GM12864 (cell line): ENCODE results near the gene AMZ1.

Experiments used
- DNase-seq: peaks from one replicate; pipeline ENCODE4 v3.0.0-alpha.2; 2011; ENCODE audit warnings: low read depth
- H3K4me3 ChIP-seq: 2 replicates; pipeline ENCODE4 v1.5.1; 2011; ENCODE audit warnings: mild to moderate bottlenecking, low read depth, low read length, control low read depth
- TF ChIP-seq, protein P1 (sequence below): IDR thresholded peaks from 2 replicates; pipeline ENCODE4 v1.5.1; 2011; ENCODE audit warnings: low read depth, mild to moderate bottlenecking, moderate library complexity, low read length, control low read depth, inconsistent platforms; ENCODE audit errors: missing control alignments

AMZ1 gene

DNA sequence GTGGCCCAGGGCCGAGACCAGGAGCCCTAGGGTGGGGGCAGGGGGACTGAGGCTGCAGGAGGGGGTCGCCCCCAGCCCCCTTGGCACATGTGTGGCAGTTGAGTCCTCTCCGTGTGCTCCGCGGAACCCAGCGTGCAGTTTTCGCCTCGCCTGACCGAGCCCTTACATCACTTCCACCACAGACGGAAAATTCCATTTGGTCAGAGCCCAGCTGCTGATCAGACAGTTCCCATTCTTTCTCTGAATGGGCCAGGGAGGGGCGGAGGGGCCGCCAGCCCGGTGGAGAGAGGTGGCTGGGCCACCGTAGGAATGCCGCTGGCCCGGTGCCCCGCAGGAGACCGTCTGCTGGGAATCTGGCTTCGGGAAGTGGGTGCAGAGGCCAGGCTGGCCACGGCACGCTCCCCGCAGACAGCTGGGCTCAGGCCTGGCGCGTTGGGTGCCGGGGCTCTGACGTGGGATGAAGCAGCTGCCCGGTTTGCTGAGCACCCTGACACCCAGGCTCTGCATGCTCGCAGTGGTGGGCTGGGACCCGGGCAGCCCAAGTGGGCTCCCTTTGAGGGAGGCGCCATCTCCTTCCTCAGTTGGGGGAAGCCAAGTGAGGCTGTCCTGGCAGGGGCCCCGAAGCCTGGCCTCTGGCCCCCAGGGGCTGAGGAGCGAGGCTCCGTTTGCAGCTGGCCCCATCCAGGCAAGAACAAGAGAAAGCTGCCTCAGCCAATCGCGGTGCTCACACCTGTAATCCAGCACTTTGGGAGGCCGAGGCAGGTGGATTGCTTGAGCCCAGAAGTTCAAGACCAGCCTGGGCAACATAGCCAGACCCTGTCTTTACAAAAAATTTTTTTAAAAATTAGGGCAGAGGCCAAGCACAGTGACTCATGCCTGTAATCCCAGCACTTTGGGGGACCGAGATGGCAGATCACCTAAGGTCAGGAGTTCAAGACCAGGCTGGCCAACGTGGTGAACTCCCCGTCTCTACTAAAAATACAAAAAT is 46.3 kb upstream of the AMZ1 start:
- TF ChIP-seq, protein P1, sequence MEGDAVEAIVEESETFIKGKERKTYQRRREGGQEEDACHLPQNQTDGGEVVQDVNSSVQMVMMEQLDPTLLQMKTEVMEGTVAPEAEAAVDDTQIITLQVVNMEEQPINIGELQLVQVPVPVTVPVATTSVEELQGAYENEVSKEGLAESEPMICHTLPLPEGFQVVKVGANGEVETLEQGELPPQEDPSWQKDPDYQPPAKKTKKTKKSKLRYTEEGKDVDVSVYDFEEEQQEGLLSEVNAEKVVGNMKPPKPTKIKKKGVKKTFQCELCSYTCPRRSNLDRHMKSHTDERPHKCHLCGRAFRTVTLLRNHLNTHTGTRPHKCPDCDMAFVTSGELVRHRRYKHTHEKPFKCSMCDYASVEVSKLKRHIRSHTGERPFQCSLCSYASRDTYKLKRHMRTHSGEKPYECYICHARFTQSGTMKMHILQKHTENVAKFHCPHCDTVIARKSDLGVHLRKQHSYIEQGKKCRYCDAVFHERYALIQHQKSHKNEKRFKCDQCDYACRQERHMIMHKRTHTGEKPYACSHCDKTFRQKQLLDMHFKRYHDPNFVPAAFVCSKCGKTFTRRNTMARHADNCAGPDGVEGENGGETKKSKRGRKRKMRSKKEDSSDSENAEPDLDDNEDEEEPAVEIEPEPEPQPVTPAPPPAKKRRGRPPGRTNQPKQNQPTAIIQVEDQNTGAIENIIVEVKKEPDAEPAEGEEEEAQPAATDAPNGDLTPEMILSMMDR: no peak
- H3K4me3 ChIP-seq: no peak overlapping the region
- DNase-seq: no peak

DNA sequence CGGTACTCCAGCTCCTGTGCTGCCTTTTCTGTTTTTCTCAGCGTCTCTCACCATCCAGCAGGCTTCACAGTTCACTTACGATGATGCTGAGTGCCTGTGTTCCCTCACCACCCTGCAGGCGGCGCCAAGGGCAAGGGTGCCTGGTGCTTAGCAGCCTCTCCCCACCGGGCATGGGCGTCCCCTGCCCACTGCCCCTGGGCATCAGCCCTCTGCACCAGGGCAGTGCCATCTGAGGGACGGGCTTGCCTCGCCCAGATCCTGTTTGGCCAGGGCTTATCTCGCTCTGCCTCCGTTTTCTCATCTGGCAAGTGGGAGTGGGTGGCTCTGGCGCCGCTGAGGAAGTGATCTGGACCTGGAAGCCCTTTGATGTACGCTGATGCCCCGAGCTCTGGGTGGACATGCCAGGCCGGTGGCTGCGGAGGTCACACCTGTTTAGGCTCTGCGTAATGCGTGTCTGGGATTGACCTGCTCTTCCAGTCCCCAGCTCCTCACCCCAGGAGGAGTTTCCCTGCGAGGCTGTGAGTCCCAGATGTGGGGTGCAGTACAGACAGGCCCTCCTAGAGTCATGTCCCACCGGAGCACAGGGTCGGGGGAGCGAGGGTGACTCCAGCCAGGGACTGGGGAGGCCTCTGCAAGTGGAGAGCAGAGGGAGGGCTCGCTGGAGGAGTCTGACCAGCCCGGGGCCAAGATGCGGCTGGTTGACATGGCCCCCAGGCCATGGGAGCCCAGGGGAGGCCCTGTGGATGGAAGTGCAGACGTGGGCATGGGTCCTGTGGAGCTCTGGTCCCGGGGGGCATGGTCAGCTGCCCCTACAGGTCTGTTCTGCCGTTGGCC is 44.4 kb upstream of the AMZ1 start:
- no peak for DNase-seq
- H3K4me3 ChIP-seq: no peak overlapping the region
- TF ChIP-seq, protein P1: peak; percentile 22

DNA sequence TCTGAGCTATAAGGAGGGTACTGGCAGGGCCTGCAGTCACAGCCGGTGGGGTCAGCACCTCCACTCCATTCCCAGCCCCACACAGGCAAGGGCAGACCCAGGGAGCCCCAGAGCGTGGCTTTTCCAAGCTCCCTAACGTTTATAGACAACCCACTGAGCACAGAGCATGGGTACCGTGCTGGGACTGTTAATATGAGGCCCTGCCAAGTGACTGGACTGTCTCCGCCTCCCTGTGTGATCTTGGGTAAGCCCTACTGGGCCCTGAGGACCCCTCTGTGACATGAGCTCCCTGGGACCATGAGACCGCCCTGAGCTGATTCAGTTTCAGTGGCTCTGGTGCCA is 43.8 kb upstream of the AMZ1 start:
- H3K4me3 ChIP-seq: no peak overlapping the region
- TF ChIP-seq, protein P1: no peak
- DNase-seq: no peak

DNA sequence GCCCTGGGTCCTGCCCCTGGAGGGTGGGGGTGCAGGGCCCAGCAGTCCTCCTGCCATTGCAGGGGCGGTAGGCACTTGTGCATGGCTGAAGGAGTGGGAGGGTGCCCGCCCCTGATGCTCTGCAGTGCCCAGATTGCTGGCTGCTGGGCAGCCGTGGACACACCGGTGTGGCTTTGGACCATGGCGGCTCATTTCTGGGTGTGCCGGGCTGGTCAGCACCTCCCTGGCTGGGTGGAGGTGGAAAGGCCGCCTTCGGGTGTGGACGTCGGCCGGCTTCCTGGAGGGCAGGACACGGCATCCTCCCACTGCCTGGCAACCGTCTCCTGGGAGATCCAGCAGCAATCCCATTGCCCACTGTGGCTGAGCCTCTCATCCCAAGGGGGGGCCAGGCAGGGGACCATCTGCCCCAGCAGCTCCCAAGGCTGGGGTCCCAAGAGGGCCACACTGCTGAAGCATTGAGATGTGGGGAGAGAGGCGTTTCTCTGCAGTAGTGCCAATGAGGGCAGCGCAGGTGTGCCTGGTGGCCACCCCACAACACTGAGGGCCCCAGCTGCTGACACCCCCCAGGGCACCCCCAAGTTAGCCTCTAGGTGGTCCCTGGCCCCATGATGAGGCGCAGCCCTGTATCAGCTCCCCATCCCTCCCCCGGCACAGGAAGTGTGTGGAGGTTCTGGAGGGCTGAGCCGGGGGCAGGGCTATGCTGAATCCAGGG is 43.3 kb upstream of the AMZ1 start:
- H3K4me3 ChIP-seq: no peak overlapping the region; the same call in 1 of the 2 replicates
- no peak for DNase-seq
- TF ChIP-seq, protein P1: no peak

DNA sequence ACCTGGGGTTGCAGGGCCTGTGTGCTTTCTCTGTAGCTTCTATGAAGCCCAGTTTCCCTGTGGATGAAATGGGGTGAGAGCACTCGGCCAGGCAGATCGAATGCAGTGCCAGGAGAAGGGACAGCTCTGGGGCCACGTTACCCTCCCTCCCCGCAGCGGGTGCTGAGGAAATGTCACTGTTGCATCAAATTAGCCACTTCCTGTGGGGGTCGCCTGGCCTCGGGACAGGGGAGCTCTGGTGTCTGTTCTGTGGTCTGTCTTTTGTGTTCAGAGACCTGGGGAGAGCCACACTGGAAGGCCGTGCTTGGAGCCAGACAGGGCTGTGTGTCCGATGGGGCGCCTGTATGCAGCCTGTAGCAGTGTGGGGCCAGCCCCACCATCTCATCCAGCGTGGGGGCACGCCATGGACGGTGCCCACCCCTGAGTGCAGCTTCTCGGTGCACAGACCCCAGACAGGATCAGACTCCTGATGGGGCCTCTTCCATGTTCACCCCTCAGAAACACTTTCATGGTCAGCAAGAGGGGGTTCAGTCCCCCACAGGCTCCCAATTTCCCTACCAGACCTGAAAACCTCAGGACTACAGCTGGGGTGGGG is 42.6 kb upstream of the AMZ1 start:
- TF ChIP-seq, protein P1: no peak
- H3K4me3 ChIP-seq: no peak overlapping the region; the same call in 1 of the 2 replicates
- DNase-seq: no peak

DNA sequence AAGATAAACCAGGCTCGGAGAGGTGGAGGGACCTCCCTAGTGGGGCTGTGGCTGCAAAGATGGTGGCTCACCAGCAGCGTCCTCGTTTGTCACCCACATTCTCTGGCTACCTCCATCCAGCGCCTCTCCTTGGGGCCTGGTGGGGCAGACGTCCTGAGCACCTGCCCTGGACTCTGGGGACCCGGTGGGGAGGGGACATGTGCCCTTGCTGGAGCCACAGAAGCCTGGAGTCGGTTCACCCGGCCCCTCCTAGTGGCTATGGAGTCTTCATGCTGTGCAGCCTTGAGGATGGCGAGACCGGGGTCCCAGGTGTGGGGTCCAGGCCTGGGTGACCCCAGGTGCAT is 41.7 kb upstream of the AMZ1 start:
- no peak overlapping the region for H3K4me3 ChIP-seq
- no peak for DNase-seq
- TF ChIP-seq, protein P1: no peak
